Parathyroid adenoma (tissue), 2 donors: Measurements from ENCODE around the gene UNC13B.

ENCODE experiments used
- H2AFZ ChIP-seq: fragments of 300-600 bp; sonication (generic); one replicate; pipeline ENCODE4 v1.7.0; 2017; ENCODE audit warnings: antibody characterized with exemption, mild to moderate bottlenecking
- H3K27ac ChIP-seq: fragments of 300-600 bp; sonication (generic); one replicate; pipeline ENCODE4 v1.7.0; 2017
- H3K27me3 ChIP-seq: fragments of 300-600 bp; sonication (generic); one replicate; pipeline ENCODE4 v1.7.0; 2017; ENCODE audit warnings: low read length; ENCODE audit not compliant: control insufficient read depth, insufficient read depth
- H3K36me3 ChIP-seq: fragments of 300-600 bp; sonication (generic); one replicate; pipeline ENCODE4 v1.7.0; 2017; ENCODE audit warnings: low read length; ENCODE audit not compliant: control insufficient read depth, insufficient read depth
- H3K4me1 ChIP-seq: fragments of 300-600 bp; sonication (generic); one replicate; pipeline ENCODE4 v1.7.0; 2017; ENCODE audit warnings: control low read depth
- H3K4me2 ChIP-seq: fragments of 300-600 bp; sonication (generic); one replicate; pipeline ENCODE4 v1.7.0; 2017; ENCODE audit warnings: low read length
- H3K4me3 ChIP-seq: fragments of 300-600 bp; sonication (generic); one replicate; pipeline ENCODE4 v1.7.0; 2017; ENCODE audit warnings: low read depth, low read length
- H3K79me2 ChIP-seq: fragments of 300-600 bp; sonication (generic); one replicate; pipeline ENCODE4 v1.7.0; 2017; ENCODE audit warnings: control low read depth
- H3K9ac ChIP-seq: fragments of 300-600 bp; sonication (generic); one replicate; pipeline ENCODE4 v1.7.0; 2017; ENCODE audit warnings: mild to moderate bottlenecking
- H3K9me3 ChIP-seq: fragments of 300-600 bp; sonication (generic); one replicate; pipeline ENCODE4 v1.7.0; 2017; ENCODE audit warnings: low read length; ENCODE audit not compliant: control insufficient read depth
- CTCF ChIP-seq: fragments of 300-600 bp; sonication (generic); IDR thresholded peaks from one replicate; pipeline ENCODE4 v1.7.0; 2017; ENCODE audit warnings: antibody characterized with exemption, mild to moderate bottlenecking
- donor health status: primary hyperparathyroidism.

UNC13B gene

DNA sequence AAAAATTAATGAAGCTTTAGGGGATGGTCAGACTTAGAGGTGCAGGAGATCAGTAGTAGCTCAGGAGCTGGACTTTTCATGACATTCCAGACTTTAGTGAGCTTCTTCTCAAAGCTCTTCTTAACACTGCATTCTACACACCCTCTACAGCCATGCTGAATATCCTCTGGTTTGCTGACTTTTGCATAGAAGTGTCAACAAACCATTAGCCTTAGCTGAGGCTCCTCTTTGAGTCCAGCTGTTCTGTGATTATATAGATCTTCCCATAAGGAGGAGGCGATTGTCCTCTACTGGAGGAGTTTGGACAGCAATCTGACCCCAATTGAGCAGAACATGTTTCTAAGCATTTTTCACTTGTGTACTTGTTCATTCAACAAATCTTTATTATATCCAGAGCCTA is 253.1 kb downstream of the UNC13B start:
- Histone ChIP-seq H3K4me3 (no peak overlapping the region), H3K27ac (no peak overlapping the region), H3K4me1 (no peaks in the 10 kb centered on the region), H3K79me2 (no peaks in the 10 kb centered on the region), H3K4me2 (no peak overlapping the region), H3K27me3 (no peaks in the 10 kb centered on the region), H3K9me3 (no peaks in the 10 kb centered on the region), H3K36me3 (no peaks in the 10 kb centered on the region), H2AFZ (no peak overlapping the region), H3K9ac (no peak overlapping the region)
- TF ChIP-seq CTCF, result no peak

GRCh38 chr9:35415402-35416097 is 253.7 kb downstream of the UNC13B start:
- no peak overlapping the region for H3K27ac ChIP-seq
- no peaks in the 10 kb centered on the region for H3K27me3 ChIP-seq
- TF ChIP-seq CTCF, result no peak
- no peaks in the 10 kb centered on the region for H3K36me3 ChIP-seq
- H3K9ac ChIP-seq, result no peak overlapping the region
- no peaks in the 10 kb centered on the region for H3K4me1 ChIP-seq
- H2AFZ ChIP-seq, result no peak overlapping the region
- H3K4me3 ChIP-seq, result no peak overlapping the region
- no peaks in the 10 kb centered on the region for H3K9me3 ChIP-seq
- no peak overlapping the region for H3K4me2 ChIP-seq
- no peaks in the 10 kb centered on the region for H3K79me2 ChIP-seq

DNA sequence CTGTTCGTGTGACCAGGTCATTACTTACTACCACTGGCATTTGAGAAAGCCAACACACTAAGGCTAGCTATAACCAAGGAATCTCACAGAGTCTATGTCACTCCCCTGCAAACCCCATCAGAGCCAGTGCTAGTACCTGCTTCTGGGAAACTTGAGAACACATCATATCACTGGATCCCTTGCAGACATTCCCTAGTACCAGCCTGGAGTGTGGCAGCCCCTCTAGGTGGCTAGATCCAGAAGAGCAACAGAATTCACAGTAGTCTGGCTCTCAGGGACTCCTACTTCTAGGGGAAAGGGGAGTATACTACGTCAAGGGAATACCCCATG is 254.3 kb downstream of the UNC13B start:
- H3K4me1 ChIP-seq, result no peaks in the 10 kb centered on the region
- no peaks in the 10 kb centered on the region for H3K9me3 ChIP-seq
- H3K27me3 ChIP-seq, result no peaks in the 10 kb centered on the region
- H3K4me3 ChIP-seq, result no peak overlapping the region
- TF ChIP-seq CTCF, result no peak
- H2AFZ ChIP-seq, result no peak overlapping the region
- no peak overlapping the region for H3K27ac ChIP-seq
- H3K9ac ChIP-seq, result no peak overlapping the region
- no peaks in the 10 kb centered on the region for H3K79me2 ChIP-seq
- H3K4me2 ChIP-seq, result no peak overlapping the region
- no peaks in the 10 kb centered on the region for H3K36me3 ChIP-seq

GRCh38 chr9:35422346-35422745 is 260.5 kb downstream of the UNC13B start:
- Histone ChIP-seq H3K4me1 (no peaks in the 10 kb centered on the region), H3K9ac (no peak overlapping the region), H2AFZ (no peak overlapping the region), H3K27me3 (no peaks in the 10 kb centered on the region), H3K36me3 (no peaks in the 10 kb centered on the region), H3K79me2 (no peaks in the 10 kb centered on the region), H3K9me3 (no peaks in the 10 kb centered on the region), H3K27ac (no peak overlapping the region), H3K4me3 (no peak overlapping the region), H3K4me2 (no peak overlapping the region)
- no peak for TF ChIP-seq CTCF

DNA sequence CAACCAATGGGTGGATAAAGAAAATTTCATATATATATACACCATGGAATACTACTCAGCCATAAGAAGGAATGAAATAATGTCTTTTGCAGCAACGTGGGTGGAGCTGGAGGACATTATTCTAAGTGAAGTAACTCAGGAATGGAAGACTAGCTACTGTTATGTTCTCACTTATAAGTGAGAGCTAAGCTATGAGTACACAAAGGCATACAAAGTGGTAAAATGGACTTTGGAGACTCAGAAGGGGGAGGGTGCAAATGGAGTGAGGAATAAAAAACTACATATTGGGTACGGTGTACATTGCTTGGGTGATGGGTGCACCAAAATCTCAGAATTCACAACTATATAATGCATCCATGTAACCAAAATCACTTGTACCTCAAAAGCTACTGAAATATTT is 260.9 kb downstream of the UNC13B start:
- no peaks in the 10 kb centered on the region for H3K79me2 ChIP-seq
- H3K4me1 ChIP-seq, result no peaks in the 10 kb centered on the region
- H3K27ac ChIP-seq, result no peak overlapping the region
- TF ChIP-seq CTCF, result no peak
- no peaks in the 10 kb centered on the region for H3K27me3 ChIP-seq
- H3K4me2 ChIP-seq, result no peak overlapping the region
- no peaks in the 10 kb centered on the region for H3K36me3 ChIP-seq
- no peak overlapping the region for H3K4me3 ChIP-seq
- H3K9ac ChIP-seq, result no peak overlapping the region
- no peak overlapping the region for H2AFZ ChIP-seq
- H3K9me3 ChIP-seq, result no peaks in the 10 kb centered on the region
